ENCODE measurements around the gene FGFR2.

DNA sequence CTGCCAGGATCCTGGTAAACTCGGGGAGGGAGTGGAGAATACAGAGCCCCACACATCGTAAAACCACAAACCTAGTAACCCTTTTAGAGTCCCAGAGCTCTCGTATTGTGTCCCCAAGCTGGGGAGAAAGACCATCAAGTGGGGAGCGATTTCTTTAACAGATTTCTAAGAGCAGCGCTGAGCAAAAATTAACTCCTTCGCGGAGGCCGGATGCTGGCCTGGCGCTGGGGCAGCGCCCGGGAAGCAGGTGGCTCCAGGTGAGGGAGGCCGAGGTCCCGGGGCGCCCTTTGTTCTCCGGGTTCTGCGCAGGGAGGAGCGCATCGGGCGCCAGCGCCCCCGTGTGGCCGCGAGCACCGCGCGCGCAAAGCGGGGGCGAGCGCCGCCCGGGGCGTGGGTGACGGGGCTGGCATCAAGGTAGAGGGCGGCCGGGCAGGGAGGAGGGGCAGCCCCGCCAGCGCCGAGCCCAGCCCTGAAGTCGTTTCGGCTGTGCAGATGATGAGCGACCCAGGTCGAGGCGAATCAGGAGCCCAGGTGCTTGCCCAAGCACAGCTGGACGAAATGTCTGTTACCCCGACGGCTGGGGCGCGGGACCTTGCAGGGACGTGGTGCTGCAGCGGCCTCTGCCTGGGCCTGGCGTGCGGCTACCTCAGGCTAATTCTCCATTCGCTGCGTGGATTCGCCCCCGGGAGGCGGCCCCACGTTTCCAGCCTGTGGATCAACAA is 10.4 kb upstream of the FGFR2 start:
- TF ChIP-seq, protein P1, sequence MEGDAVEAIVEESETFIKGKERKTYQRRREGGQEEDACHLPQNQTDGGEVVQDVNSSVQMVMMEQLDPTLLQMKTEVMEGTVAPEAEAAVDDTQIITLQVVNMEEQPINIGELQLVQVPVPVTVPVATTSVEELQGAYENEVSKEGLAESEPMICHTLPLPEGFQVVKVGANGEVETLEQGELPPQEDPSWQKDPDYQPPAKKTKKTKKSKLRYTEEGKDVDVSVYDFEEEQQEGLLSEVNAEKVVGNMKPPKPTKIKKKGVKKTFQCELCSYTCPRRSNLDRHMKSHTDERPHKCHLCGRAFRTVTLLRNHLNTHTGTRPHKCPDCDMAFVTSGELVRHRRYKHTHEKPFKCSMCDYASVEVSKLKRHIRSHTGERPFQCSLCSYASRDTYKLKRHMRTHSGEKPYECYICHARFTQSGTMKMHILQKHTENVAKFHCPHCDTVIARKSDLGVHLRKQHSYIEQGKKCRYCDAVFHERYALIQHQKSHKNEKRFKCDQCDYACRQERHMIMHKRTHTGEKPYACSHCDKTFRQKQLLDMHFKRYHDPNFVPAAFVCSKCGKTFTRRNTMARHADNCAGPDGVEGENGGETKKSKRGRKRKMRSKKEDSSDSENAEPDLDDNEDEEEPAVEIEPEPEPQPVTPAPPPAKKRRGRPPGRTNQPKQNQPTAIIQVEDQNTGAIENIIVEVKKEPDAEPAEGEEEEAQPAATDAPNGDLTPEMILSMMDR (IDR thresholded peaks at IDR 0.05 in 2 of 3, conservative IDR thresholded peaks at IDR 0.05 in 1 of 3; ENCODE audit: borderline replicate concordance in 1 of 3, insufficient read depth in 1 of 3, low read depth in 2 of 3, low read length in 2 of 3), result peak; percentile 90 to 98 (median 93)
- TF ChIP-seq POLR2AphosphoS5 (IDR thresholded peaks at IDR 0.05; ENCODE audit: low read depth, low read length) (0 out of 2 replicates have a peak, but pooled peaks have one; percentile 15), RAD21 (IDR thresholded peaks at IDR 0.05; ENCODE audit: low read depth) (peak; percentile 91), EZH2 (IDR thresholded peaks at IDR 0.05) (no peak), EGR1 (IDR thresholded peaks at IDR 0.05; ENCODE audit: low read depth) (peak; percentile 93), POLR2A (IDR thresholded peaks at IDR 0.05; ENCODE audit: borderline replicate concordance, extremely low read depth, insufficient read depth, insufficient read length) (no peak), CBX3 (IDR thresholded peaks at IDR 0.05; ENCODE audit: low read depth) (peak; percentile 19; the same call in 1 of the 2 replicates), ATF3 (IDR thresholded peaks at IDR 0.05) (no peak)
